Lower leg skin (tissue), 4 donors: ENCODE data around the gene ATP2B2. TPM values are rescaled to one million over a fixed set of nuclear protein-coding genes. Genes with fewer than 3 reads are reported as not detected.

Experiments
- DNase-seq, 2 donors: peaks; one replicate each; pipeline ENCODE4 v3.0.0-alpha.2; 2019; ENCODE audit warnings: low spot score in 2 of 2
- H3K4me3 ChIP-seq: fragments of 200-600 bp; sonication (generic); 2 replicates; pipeline ENCODE4 v1.5.1; 2017; ENCODE audit warnings: mild to moderate bottlenecking, low read depth; ENCODE audit not compliant: poor library complexity, severe bottlenecking
- CTCF ChIP-seq, 3 donors: fragments of 450-650 bp; IDR thresholded peaks; one replicate each; pipeline ENCODE4 v1.5.1; 2016; ENCODE audit warnings: antibody characterized with exemption in 3 of 3, mild to moderate bottlenecking in 3 of 3, moderate library complexity in 2 of 3
- POLR2A ChIP-seq, 2 donors: fragments of 450-650 bp; IDR thresholded peaks; one replicate each; pipeline ENCODE4 v1.6.1; 2016 to 2017; ENCODE audit warnings: antibody characterized with exemption in 2 of 2, mild to moderate bottlenecking in 1 of 2, moderate library complexity in 1 of 2
- WGBS, 2 donors: methylation state at CpG; one replicate each; pipeline ENCODE4 v1.1.5; 2018; 5-methylcytosine and 5-hydroxymethylcytosine counted together
- intact Hi-C: fragments of 100-400 bp; cut with DNase I; formaldehyde crosslinking; loops from one replicate; pipeline ENCODE4 v1.15.0; 2023; ENCODE audit warnings: low total_unique reads
- total RNA-seq, 4 donors: library from RNA; depleted of rRNA; stranded (reverse); fragments of >200 nt; gene quantifications; one replicate each; pipeline ENCODE4 v1.1.0, GENCODE V29; 2016

ATP2B2 gene
- total RNA-seq, 4 donors from 2014 or later, result 0.12 to 0.45 (median 0.19) TPM; not detected in 1

- WGBS, 2 donors, result 70 to 87% methylated on average over 7 of the region's 7 CpGs
- TF ChIP-seq CTCF (IDR thresholded peaks at IDR 0.05), result no peak
- no peak for TF ChIP-seq POLR2A (IDR thresholded peaks at IDR 0.05)
- intact Hi-C loops, result loop anchor here (10.0 kb wide), 1 partner anchor 177 kb away; no protein-coding TSS in a partner anchor
- no peak overlapping the region for H3K4me3 ChIP-seq
- DNase-seq, result no peak
Measured at GRCh38 chr3:10437272-10437994, 68.0 kb downstream of the ATP2B2 start.

DNA sequence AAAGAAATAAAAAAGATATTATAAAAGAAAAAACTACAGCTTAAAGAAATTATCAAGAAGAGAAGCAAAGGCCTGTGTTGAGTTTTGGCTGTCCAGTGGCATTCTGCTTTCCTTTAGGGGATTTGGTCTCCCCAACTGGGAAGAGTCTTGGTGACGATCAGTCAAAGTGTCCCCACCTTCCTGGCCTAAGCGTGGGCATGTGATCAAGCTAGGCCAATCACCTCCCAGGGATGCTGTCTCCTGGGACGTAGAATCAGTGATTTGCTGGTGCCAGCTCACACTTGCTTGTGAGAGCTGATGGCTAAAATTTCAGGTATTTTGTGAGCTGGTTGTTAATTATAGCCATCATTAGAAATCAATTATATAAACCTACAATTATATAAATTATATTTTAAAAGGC is 69.5 kb downstream of the ATP2B2 start:
- DNase-seq, result no peak
- intact Hi-C loops, result loop anchor here (10.0 kb wide), 1 partner anchor 179 kb away; no protein-coding TSS in a partner anchor
- H3K4me3 ChIP-seq, result no peak overlapping the region
- WGBS, 2 donors, result 81 to 83% methylated on average over 3 of the region's 3 CpGs
- TF ChIP-seq CTCF (IDR thresholded peaks at IDR 0.05) (no peak), POLR2A (IDR thresholded peaks at IDR 0.05) (no peak)

DNA sequence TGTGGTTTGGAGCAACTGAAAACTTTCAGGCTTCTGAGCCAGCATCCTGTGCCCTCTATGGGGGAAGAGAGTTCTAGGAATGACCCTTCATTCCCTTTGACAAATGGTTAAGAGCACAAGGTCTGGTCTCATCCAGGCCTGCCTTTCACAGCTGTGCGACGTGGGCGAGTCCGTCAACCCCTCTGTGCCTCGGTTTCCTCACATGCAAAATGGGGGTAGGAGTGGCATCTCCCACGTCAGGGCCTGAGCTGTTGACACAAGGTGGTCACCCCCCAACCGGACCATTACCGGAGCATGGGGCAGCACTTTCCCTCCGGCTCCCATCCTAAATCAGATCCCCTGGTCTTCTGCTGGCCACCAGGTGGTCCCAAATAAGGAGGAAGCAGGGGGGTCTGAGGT is 70.4 kb downstream of the ATP2B2 start:
- 84 to 91% methylated on average over 9 of the region's 9 CpGs for WGBS, 2 donors
- no peak for TF ChIP-seq CTCF (IDR thresholded peaks at IDR 0.05)
- TF ChIP-seq POLR2A (IDR thresholded peaks at IDR 0.05), result no peak
- no peak for DNase-seq
- H3K4me3 ChIP-seq, result no peak overlapping the region
- intact Hi-C loops, result loop anchor here (10.0 kb wide), 1 partner anchor 180 kb away; no protein-coding TSS in a partner anchor

DNA sequence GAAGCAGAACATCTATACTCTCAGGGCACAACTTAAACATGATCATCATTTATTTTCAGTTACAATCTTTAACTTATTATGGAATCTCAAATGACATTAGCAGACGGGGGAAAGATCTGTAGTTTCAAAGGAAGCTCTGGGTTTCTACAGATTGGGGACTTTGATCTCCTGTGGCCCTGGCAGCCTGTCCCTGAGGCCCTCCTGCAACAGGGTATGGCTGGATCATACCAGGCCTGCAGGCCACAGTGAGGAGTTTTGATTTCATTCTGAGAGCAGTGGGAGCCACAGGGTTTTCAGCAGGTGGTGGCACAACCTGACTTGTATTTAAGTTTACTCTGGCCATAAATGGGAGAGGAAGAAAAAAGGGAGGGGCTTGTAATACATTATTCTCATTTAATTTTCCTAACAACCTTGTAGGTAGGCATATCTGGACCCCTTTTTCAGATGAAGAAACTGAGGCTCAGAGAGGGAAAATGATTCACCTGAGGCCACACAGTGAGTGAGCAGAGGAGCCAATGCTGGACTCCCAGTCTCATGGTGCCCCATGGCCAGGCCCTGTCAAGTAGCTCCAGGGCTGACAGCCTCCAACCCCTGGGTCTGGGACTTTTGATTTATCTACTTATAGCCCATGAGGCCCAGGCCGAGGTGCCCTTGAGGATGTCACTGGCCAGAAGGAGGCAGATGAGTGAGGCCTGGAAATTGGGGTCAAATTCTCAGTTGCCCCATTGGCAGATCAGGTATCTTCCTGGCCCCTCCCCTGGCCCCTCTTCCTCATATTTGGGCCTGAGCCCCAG is 71.0 kb downstream of the ATP2B2 start:
- TF ChIP-seq CTCF (IDR thresholded peaks at IDR 0.05), result no peak
- TF ChIP-seq POLR2A (IDR thresholded peaks at IDR 0.05), result no peak
- WGBS, 2 donors, result 82 to 89% methylated on average over 2 of the region's 2 CpGs
- no peak for DNase-seq
- intact Hi-C loops, result loop anchor here (10.0 kb wide), 1 partner anchor 180 kb away; no protein-coding TSS in a partner anchor
- H3K4me3 ChIP-seq, result no peak overlapping the region

DNA sequence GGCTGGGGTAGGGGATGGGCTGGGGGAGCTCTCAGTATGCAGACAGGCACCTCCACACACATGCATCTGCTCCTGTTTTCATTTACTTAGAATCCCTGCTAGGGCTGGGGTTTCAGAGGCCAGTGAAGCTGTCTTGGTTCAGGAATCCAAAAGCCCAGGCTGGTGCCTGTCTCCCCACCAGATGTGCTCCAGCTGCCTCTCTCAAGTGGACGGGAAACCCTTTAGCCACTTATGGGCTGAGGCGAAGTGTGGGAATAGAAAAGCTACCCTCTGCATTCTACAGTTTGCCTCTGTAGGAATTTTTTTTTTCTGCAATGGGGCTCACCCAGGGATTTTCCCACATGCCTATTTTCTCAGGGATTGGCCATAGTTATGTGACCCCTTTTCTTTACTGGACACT is 72.5 kb downstream of the ATP2B2 start:
- no peak for DNase-seq
- intact Hi-C loops, result loop anchor here (10.0 kb wide), 1 partner anchor 182 kb away; no protein-coding TSS in a partner anchor
- 49% methylated on average over 2 of the region's 2 CpGs for WGBS, 2 donors
- no peak overlapping the region for H3K4me3 ChIP-seq
- no peak for TF ChIP-seq POLR2A (IDR thresholded peaks at IDR 0.05)
- no peak for TF ChIP-seq CTCF (IDR thresholded peaks at IDR 0.05)
